Measurements from ENCODE around the gene FARP1. TPM values are rescaled to one million over a fixed set of nuclear protein-coding genes. Genes with fewer than 3 reads are reported as not detected.

FARP1 gene
- total RNA-seq, 4 donors from 2014 or later = 103 to 172 (median 129) TPM

GRCh38 chr13:98308086-98308911, 165.4 kb downstream of the FARP1 start:
- intact Hi-C loops (cut with DNase I) = no loop called here
- no peaks in the 10 kb centered on the region for H3K9me3 ChIP-seq
- H3K27me3 ChIP-seq = no peaks in the 10 kb centered on the region
- H3K4me3 ChIP-seq (replicated peaks in 1 of 3) = no peak overlapping the region
- no peaks in the 10 kb centered on the region for H3K36me3 ChIP-seq
- 70 to 76% methylated on average over 20 of the region's 20 CpGs for WGBS, 2 donors
- no peak for DNase-seq
- TF ChIP-seq POLR2A (IDR thresholded peaks at IDR 0.05) = no peak
- H3K4me1 ChIP-seq = peaks cover 27 to 48% of the 10 kb centered on the region in 2 donors
- H3K27ac ChIP-seq = peak overlapping the region; percentile 49 to 70 (median 66)

GRCh38 chr13:98309569-98310335, 166.9 kb downstream of the FARP1 start:
- Histone ChIP-seq H3K4me1 (peaks cover 27 to 52% of the 10 kb centered on the region in 2 donors), H3K36me3 (no peaks in the 10 kb centered on the region), H3K27me3 (no peaks in the 10 kb centered on the region), H3K9me3 (no peaks in the 10 kb centered on the region), H3K4me3 (replicated peaks in 1 of 3) (no peak overlapping the region), H3K27ac (peak overlapping the region in 2 of 3 donors; percentile 70 to 72)
- TF ChIP-seq POLR2A (IDR thresholded peaks at IDR 0.05) (no peak), CTCF (IDR thresholded peaks at IDR 0.05) (no peak)
- 62 to 64% methylated on average over 21 of the region's 21 CpGs for WGBS, 2 donors
- DNase-seq = peak; percentile 46 to 62
- intact Hi-C loops (cut with DNase I) = no loop called here

GRCh38 chr13:98310485-98311199, 167.7 kb downstream of the FARP1 start:
- intact Hi-C loops (cut with DNase I) = no loop called here
- no peaks in the 10 kb centered on the region for H3K36me3 ChIP-seq
- peak overlapping the region; percentile 34 to 72 (median 70) for H3K27ac ChIP-seq
- 87 to 95% methylated on average over 2 of the region's 2 CpGs for WGBS, 2 donors
- no peak for TF ChIP-seq POLR2A (IDR thresholded peaks at IDR 0.05)
- no peak for TF ChIP-seq CTCF (IDR thresholded peaks at IDR 0.05)
- DNase-seq = no peak
- H3K4me3 ChIP-seq (replicated peaks in 1 of 3) = no peak overlapping the region
- H3K4me1 ChIP-seq = peaks cover 33 to 61% of the 10 kb centered on the region in 2 donors
- H3K9me3 ChIP-seq = no peaks in the 10 kb centered on the region
- no peaks in the 10 kb centered on the region for H3K27me3 ChIP-seq

GRCh38 chr13:98311200-98311548, 168.3 kb downstream of the FARP1 start:
- no peaks in the 10 kb centered on the region for H3K9me3 ChIP-seq
- no peak for TF ChIP-seq CTCF (IDR thresholded peaks at IDR 0.05)
- no peak for TF ChIP-seq POLR2A (IDR thresholded peaks at IDR 0.05)
- no peaks in the 10 kb centered on the region for H3K36me3 ChIP-seq
- H3K27me3 ChIP-seq = no peaks in the 10 kb centered on the region
- no peak for DNase-seq
- peak overlapping the region; percentile 70 to 72 (median 72) for H3K27ac ChIP-seq
- no peak overlapping the region for H3K4me3 ChIP-seq (replicated peaks in 1 of 3)
- intact Hi-C loops (cut with DNase I) = no loop called here
- peaks cover 36 to 66% of the 10 kb centered on the region in 2 donors for H3K4me1 ChIP-seq
- 68 to 82% methylated on average over 1 of the region's 1 CpG for WGBS, 2 donors

GRCh38 chr13:98312606-98313005, 169.7 kb downstream of the FARP1 start:
- peak overlapping the region; percentile 38 to 71 (median 70) for H3K27ac ChIP-seq
- intact Hi-C loops (cut with DNase I) = no loop called here
- TF ChIP-seq CTCF (IDR thresholded peaks at IDR 0.05) (no peak), POLR2A (IDR thresholded peaks at IDR 0.05) (no peak)
- no peaks in the 10 kb centered on the region for H3K27me3 ChIP-seq
- peaks cover 36 to 57% of the 10 kb centered on the region in 2 donors for H3K4me1 ChIP-seq
- H3K36me3 ChIP-seq = no peaks in the 10 kb centered on the region
- no peak overlapping the region for H3K4me3 ChIP-seq (replicated peaks in 1 of 3)
- no peaks in the 10 kb centered on the region for H3K9me3 ChIP-seq
- WGBS, 2 donors = 82 to 89% methylated on average over 7 of the region's 7 CpGs
- no peak for DNase-seq
